BLaER1 treated with 17β-estradiol and CSF1 and Interleukin-3, amounts not matched to agents 10 nM and 100 nM (cell line): Measurements from ENCODE around the gene BLOC1S4.
"Not testable (repeated sequence)": the region's sequence is repeated elsewhere in the genome, so short reads cannot be mapped to it uniquely, and the experiment has no call there.

Experiments
- H3K27ac ChIP-seq, 11 experiments: shearing (Covaris generic); formaldehyde crosslinking; 2 replicates each; pipeline ENCODE4 v1.8.1; 2022
- H3K27me3 ChIP-seq, 11 experiments: shearing (Covaris generic); formaldehyde crosslinking; 2 replicates each; pipeline ENCODE4 v1.8.1; 2022
- H3K36me3 ChIP-seq, 11 experiments: shearing (Covaris generic); formaldehyde crosslinking; 2 replicates each; pipeline ENCODE4 v1.8.1; 2022
- H3K4me1 ChIP-seq, 10 experiments: shearing (Covaris generic); formaldehyde crosslinking; 2 replicates each; pipeline ENCODE4 v1.8.1; 2022
- H3K4me2 ChIP-seq, 11 experiments: shearing (Covaris generic); formaldehyde crosslinking; 2 replicates each; pipeline ENCODE4 v1.8.1; 2022
- H3K4me3 ChIP-seq, 10 experiments: shearing (Covaris generic); formaldehyde crosslinking; 2 replicates each; pipeline ENCODE4 v1.8.1; 2022
- H3K9ac ChIP-seq, 11 experiments: shearing (Covaris generic); formaldehyde crosslinking; 2 replicates each; pipeline ENCODE4 v1.8.1; 2022
- H3K9me3 ChIP-seq, 11 experiments: shearing (Covaris generic); formaldehyde crosslinking; replicated peaks in 1 of 11; 2 replicates each; pipeline ENCODE4 v1.8.1; 2022
- H4K20me1 ChIP-seq, 11 experiments: shearing (Covaris generic); formaldehyde crosslinking; 2 replicates each; pipeline ENCODE4 v1.8.1; 2022
- Cebpa-rat ChIP-seq, 11 experiments: shearing (Covaris generic); IDR thresholded peaks; 2 replicates each; pipeline ENCODE4 v1.8.1; 2022

BLOC1S4 gene

DNA sequence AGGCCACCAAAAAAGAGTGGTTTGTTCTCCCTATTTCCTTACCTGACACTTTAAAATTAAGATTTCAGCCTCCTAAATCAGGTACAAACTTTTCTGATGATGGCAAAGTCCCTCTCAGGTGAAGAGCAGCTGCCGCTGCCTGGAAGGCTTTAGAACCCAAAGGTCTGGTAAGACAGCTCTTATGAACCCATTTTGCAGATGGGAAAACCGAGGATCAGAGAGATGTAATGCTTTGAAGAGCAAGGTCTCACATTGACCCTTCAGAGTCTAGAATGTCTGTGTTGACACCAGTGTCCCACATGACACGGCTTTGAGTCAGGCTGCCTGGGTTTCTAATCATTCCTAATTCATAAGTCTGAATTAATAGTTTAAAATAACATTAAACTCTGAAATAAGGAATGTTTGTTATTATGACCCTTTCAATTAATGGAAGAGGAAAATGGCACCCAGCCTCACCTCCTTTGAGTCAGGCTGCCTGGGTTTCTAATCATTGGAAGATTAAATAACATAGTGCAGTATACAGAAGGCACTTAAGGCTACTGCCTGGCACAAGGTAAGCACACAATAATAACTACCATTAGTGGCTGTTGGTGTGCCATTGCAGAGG, 38.6 kb downstream of the BLOC1S4 start:
- no peaks in the 10 kb centered on the region for H3K27me3 ChIP-seq
- H3K4me2 ChIP-seq: no peak overlapping the region
- 0 out of 22 replicates have a peak, but pooled peaks cover 0 to 3% (median 0%) of the 10 kb centered on the region in 11 experiments for H3K9me3 ChIP-seq
- no peaks in the 10 kb centered on the region for H3K36me3 ChIP-seq
- H3K4me3 ChIP-seq: no peak overlapping the region
- TF ChIP-seq Cebpa-rat (IDR thresholded peaks at IDR 0.05): no peak
- no peak overlapping the region for H3K27ac ChIP-seq
- peaks cover 26 to 44% (median 35%) of the 10 kb centered on the region in 10 experiments for H3K4me1 ChIP-seq
- H3K9ac ChIP-seq: no peak overlapping the region
- H4K20me1 ChIP-seq: no peaks in the 10 kb centered on the region

- H3K4me1 ChIP-seq: peaks cover 23 to 38% (median 28%) of the 10 kb centered on the region in 10 experiments
- H3K27me3 ChIP-seq: no peaks in the 10 kb centered on the region
- no peaks in the 10 kb centered on the region for H3K36me3 ChIP-seq
- no peak overlapping the region for H3K27ac ChIP-seq
- H3K4me3 ChIP-seq: no peak overlapping the region
- H3K9ac ChIP-seq: no peak overlapping the region
- TF ChIP-seq Cebpa-rat (IDR thresholded peaks at IDR 0.05): no peak
- H3K4me2 ChIP-seq: no peak overlapping the region
- H3K9me3 ChIP-seq: 0 out of 22 replicates have a peak, but pooled peaks cover 0 to 3% (median 0%) of the 10 kb centered on the region in 11 experiments
- H4K20me1 ChIP-seq: no peaks in the 10 kb centered on the region
Measured at GRCh38 chr4:6755088-6755753, 39.2 kb downstream of the BLOC1S4 start.

GRCh38 chr4:6756345-6756744, 40.4 kb downstream of the BLOC1S4 start:
- H3K9ac ChIP-seq, H4K20me1 ChIP-seq, H3K9me3 ChIP-seq, H3K27ac ChIP-seq, H3K36me3 ChIP-seq, H3K4me3 ChIP-seq, H3K27me3 ChIP-seq, H3K4me2 ChIP-seq: not testable (repeated sequence)
- peaks cover 12 to 27% (median 17%) of the 10 kb centered on the region in 10 experiments for H3K4me1 ChIP-seq

DNA sequence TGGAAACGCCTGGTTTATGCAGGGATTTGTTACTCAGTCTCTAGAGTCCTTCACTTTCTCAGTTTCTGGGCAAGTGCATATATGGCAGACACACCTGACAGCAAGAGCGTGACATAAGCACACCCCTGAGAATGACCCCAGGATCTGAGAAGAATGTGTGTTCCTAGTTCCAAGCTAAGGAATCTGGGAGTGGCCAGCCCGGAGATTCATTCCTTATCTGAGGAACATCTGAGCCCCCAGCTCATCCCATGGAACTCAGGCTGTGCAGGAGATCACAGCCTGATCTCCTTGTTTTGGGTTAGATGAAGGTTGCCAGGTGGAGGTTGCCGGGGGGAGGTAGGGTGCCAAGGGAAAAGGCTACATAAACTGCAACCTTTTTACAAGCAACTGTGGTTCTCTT, 42.8 kb downstream of the BLOC1S4 start:
- no peaks in the 10 kb centered on the region for H3K27me3 ChIP-seq
- H3K9ac ChIP-seq: no peak overlapping the region
- no peaks in the 10 kb centered on the region for H3K36me3 ChIP-seq
- H3K4me2 ChIP-seq: no peak overlapping the region
- H3K27ac ChIP-seq: no peak overlapping the region
- H3K4me3 ChIP-seq: no peak overlapping the region
- peaks cover 0 to 10% (median 6%) of the 10 kb centered on the region in 10 experiments; a peak in 12 of 20 replicates for H3K4me1 ChIP-seq
- no peaks in the 10 kb centered on the region for H4K20me1 ChIP-seq
- no peak for TF ChIP-seq Cebpa-rat (IDR thresholded peaks at IDR 0.05)
- H3K9me3 ChIP-seq: 0 out of 22 replicates have a peak, but pooled peaks cover 0 to 3% (median 0%) of the 10 kb centered on the region in 11 experiments

- TF ChIP-seq Cebpa-rat (IDR thresholded peaks at IDR 0.05): no peak
- no peak overlapping the region for H3K4me3 ChIP-seq
- H3K36me3 ChIP-seq: no peaks in the 10 kb centered on the region
- H3K4me1 ChIP-seq: peaks cover 0 to 12% (median 6%) of the 10 kb centered on the region in 10 experiments; a peak in 11 of 20 replicates
- no peaks in the 10 kb centered on the region for H3K27me3 ChIP-seq
- H4K20me1 ChIP-seq: no peaks in the 10 kb centered on the region
- H3K9me3 ChIP-seq: no peaks in the 10 kb centered on the region
- no peak overlapping the region for H3K4me2 ChIP-seq
- H3K27ac ChIP-seq: no peak overlapping the region
- H3K9ac ChIP-seq: no peak overlapping the region
Measured at GRCh38 chr4:6760865-6761264, 44.9 kb downstream of the BLOC1S4 start.

GRCh38 chr4:6761649-6762615, 46.0 kb downstream of the BLOC1S4 start:
- H3K27me3 ChIP-seq: no peaks in the 10 kb centered on the region
- no peaks in the 10 kb centered on the region for H3K36me3 ChIP-seq
- no peak overlapping the region for H3K9ac ChIP-seq
- no peak overlapping the region for H3K27ac ChIP-seq
- no peaks in the 10 kb centered on the region for H3K9me3 ChIP-seq
- TF ChIP-seq Cebpa-rat (IDR thresholded peaks at IDR 0.05): no peak
- H4K20me1 ChIP-seq: no peaks in the 10 kb centered on the region
- peaks cover 0 to 12% (median 6%) of the 10 kb centered on the region in 10 experiments; a peak in 12 of 20 replicates for H3K4me1 ChIP-seq
- H3K4me3 ChIP-seq: no peak overlapping the region
- no peak overlapping the region for H3K4me2 ChIP-seq

DNA sequence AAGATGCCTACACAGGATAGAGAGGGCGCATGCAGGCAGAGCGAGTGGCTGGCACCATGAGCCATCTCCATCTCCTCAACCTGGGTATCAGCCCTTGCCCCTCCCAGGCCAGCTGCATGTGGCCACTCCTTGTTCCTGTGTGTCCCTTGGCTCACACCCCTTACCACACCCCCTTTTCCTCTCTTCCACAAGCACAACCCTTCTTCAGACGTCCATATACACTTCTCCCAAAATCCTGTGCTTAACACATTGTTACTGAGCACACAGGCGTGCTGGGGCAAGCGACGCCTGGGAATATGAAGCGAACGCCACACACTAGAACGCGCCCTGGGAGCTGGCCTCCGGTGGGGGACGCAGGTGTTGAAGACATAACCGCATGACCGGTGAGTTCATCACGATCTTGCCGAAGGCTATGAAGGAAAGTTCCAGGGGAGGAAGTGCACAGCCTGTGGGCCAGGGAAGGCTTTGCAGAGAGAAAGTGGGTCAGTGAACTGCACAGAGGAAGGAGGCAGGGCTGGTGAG, 47.4 kb downstream of the BLOC1S4 start:
- H3K4me2 ChIP-seq: peak overlapping the region in 5 of 11 experiments; percentile 1 to 13 (median 7); a peak in 3 of 22 replicates
- H3K9me3 ChIP-seq: no peaks in the 10 kb centered on the region
- H3K4me1 ChIP-seq: peaks cover 12 to 25% (median 19%) of the 10 kb centered on the region in 10 experiments
- no peaks in the 10 kb centered on the region for H3K27me3 ChIP-seq
- H3K36me3 ChIP-seq: no peaks in the 10 kb centered on the region
- H3K27ac ChIP-seq: no peak overlapping the region
- no peaks in the 10 kb centered on the region for H4K20me1 ChIP-seq
- no peak overlapping the region for H3K4me3 ChIP-seq
- H3K9ac ChIP-seq: no peak overlapping the region
- no peak for TF ChIP-seq Cebpa-rat (IDR thresholded peaks at IDR 0.05)

GRCh38 chr4:6764976-6765620, 49.1 kb downstream of the BLOC1S4 start:
- no peaks in the 10 kb centered on the region for H3K27me3 ChIP-seq
- TF ChIP-seq Cebpa-rat (IDR thresholded peaks at IDR 0.05): no peak
- H3K4me2 ChIP-seq: no peak overlapping the region
- no peaks in the 10 kb centered on the region for H3K9me3 ChIP-seq
- no peaks in the 10 kb centered on the region for H3K36me3 ChIP-seq
- no peak overlapping the region for H3K27ac ChIP-seq
- peaks cover 24 to 38% (median 32%) of the 10 kb centered on the region in 10 experiments for H3K4me1 ChIP-seq
- H4K20me1 ChIP-seq: no peaks in the 10 kb centered on the region
- no peak overlapping the region for H3K4me3 ChIP-seq
- no peak overlapping the region for H3K9ac ChIP-seq
